Epithelial cell of proximal tubule (primary cell): ENCODE measurements around the gene NAB2. TPM values are rescaled to one million over a fixed set of nuclear protein-coding genes. Genes with fewer than 3 reads are reported as not detected.

ENCODE experiments used
- DNase-seq: peaks from one replicate; pipeline ENCODE4 v3.0.0-alpha.2; 2011; ENCODE audit warnings: low read depth
- H3K4me3 ChIP-seq: 2 replicates; pipeline ENCODE4 v1.5.1; 2011; ENCODE audit warnings: low read depth, mild to moderate bottlenecking, low read length
- CTCF ChIP-seq: conservative IDR thresholded peaks from 2 replicates; pipeline ENCODE4 v1.5.1; 2012; ENCODE audit warnings: low read depth, mild to moderate bottlenecking, low read length
- total RNA-seq: library from RNA; depleted of rRNA; stranded (reverse); fragments of >200 nt; gene quantifications from 2 replicates; pipeline ENCODE4 v1.2.3, GENCODE V29; 2015

Gene NAB2
- total RNA-seq, 1 donor from 2014 or later: 24.4 TPM

GRCh38 chr12:57046086-57046791 is 42.7 kb upstream of the NAB2 start:
- no peak for DNase-seq
- H3K4me3 ChIP-seq: no peak overlapping the region
- TF ChIP-seq CTCF: no peak

- no peak for DNase-seq
- no peak overlapping the region for H3K4me3 ChIP-seq
- no peak for TF ChIP-seq CTCF
Measured at GRCh38 chr12:57046947-57047890, 41.7 kb upstream of the NAB2 start.

- no peak for TF ChIP-seq CTCF
- no peak overlapping the region for H3K4me3 ChIP-seq
- DNase-seq: no peak
Measured at GRCh38 chr12:57047981-57048380, 40.9 kb upstream of the NAB2 start.

- no peak for DNase-seq
- H3K4me3 ChIP-seq: no peak overlapping the region
- no peak for TF ChIP-seq CTCF
Measured at GRCh38 chr12:57048423-57049118, 40.3 kb upstream of the NAB2 start.

- no peak for TF ChIP-seq CTCF
- no peak overlapping the region for H3K4me3 ChIP-seq
- DNase-seq: no peak
Measured at GRCh38 chr12:57049119-57049446, 39.8 kb upstream of the NAB2 start.

- no peak for DNase-seq
- no peak within 1 kb of the TSS for H3K4me3 ChIP-seq
- TF ChIP-seq CTCF: no peak
Measured at GRCh38 chr12:57049890-57050289, 39.0 kb upstream of the NAB2 start, which contains the start of gene MYO1A. Gene MYO1A, minus strand, starts transcription at chr12:57050129. Its CDS starts 1,806 bp downstream, at chr12:57048323.
